RPMI8226 (cell line): ENCODE data around the gene PREB.
A peak's percentile ranks its signal among the peaks of the same experiment; 100 is the strongest.
"Not testable (repeated sequence)": the region's sequence is repeated elsewhere in the genome, so short reads cannot be mapped to it uniquely, and the experiment has no call there.

Experiments
- DNase-seq: peaks from one replicate; pipeline ENCODE4 v3.0.0-alpha.2; 2015

PREB gene, protein sequence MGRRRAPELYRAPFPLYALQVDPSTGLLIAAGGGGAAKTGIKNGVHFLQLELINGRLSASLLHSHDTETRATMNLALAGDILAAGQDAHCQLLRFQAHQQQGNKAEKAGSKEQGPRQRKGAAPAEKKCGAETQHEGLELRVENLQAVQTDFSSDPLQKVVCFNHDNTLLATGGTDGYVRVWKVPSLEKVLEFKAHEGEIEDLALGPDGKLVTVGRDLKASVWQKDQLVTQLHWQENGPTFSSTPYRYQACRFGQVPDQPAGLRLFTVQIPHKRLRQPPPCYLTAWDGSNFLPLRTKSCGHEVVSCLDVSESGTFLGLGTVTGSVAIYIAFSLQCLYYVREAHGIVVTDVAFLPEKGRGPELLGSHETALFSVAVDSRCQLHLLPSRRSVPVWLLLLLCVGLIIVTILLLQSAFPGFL

DNA sequence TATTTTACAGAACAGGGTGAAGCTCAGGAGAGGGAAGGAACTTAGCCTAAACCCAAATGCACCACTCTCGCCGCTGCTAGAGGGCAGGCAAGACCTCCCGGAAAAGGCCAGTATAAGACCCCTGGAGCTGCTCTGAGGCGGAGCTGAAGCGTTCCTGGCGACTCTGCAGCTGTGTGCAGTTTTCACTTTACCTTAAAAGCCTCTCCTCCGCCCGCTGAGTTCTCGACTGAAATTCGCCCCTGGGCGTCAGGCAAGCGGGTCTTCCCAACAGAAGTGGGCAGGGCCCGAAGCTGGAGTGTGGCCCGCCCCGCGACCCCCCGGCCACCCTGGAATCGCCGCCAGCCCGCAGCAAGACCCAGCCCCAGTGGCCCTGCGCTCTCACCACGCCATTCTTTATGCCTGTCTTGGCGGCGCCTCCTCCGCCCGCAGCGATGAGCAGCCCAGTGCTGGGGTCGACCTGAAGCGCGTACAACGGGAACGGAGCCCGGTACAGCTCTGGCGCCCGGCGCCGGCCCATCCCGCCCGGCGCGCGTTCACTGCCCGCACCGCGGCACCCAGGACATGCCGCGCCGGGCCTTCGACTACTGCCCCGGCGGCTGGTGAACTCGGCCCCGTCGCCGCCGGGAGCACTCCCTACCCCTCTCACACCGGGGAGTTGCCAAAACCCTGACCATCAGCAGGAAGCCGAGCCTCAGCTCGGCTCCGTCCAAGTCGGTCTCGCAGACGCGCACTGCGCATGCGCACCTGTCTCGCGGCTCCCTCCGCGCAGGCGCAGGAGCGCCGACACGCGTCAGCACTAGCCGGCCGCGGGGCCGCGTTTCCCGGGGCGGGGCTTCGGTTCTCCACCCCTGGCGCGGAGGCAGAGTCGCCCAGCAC is at the start of gene PREB:
PREB (minus strand) TSS at position 732 of the 876 bp plus-strand sequence; CDS start at position 517, 215 bp downstream.
- DNase-seq, result peak; percentile 99

DNA sequence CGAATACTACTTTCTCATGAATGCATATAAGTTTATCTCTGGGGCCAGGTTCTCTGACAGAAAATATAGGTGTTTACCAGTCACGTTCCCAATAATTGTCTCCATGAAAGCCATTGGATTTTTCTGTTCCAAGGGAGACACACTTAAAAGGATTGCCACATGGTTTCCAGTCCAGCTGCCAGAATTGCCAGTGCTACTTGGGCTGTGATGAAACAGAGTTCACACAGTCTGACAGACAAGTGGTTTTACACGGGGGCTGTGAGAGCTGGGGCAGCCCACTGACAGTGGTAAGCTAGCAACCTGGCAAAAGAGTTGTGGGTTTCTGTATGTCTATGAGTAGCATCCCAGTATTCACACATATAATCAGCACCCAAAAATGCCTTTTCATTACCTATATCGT is 49.7 kb upstream of the PREB start:
- DNase-seq, result no peak

DNA sequence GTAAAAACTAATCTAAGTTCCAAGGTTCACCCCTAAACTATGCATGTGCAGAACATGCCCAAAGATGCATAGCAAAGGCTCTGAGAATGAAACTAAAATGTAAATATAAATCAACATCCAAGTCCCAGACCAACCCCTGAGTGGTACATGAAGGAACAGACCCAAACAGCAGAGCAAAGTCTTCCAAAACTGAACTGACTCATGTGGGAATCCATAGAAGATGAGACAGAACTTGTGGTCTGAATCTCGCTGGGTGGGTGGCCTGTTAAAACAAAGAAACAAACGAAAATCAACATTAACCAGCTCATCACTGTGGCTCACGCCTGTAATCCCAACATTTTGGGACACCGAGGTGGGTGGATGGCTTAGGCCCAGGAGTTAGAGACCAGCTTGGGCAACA is 47.9 kb upstream of the PREB start:
- DNase-seq, result no peak

DNA sequence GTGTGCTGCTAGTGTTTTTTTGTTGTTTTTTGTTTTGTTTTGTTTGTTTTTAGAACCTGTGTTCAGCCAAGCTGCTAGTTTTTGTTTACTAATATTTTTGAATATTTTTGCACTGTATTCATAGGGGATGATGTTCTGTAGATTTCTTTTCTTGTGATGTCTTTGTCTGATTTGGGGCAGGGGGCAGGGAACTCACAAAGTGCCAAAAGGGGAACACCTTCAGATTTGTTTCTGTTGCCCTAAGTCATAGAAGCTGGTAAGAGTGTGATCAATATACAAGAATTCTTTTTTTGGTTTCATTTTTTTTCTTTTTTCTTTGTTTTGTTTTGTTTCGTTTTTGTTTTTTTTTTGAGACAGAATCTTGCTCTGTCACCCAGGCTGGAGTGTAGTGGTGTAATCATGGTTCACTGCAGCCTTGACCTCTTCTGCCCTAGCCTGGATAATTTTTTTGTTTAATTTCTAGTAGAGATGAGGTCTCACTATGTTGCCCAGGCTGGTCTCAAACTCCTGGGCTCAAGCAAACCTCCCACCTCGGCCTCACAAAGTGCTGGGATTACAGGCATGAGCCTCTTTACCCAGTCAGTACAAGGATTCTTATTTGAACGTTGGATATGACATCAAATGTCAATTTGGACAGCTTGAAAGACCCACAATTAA is 45.0 kb upstream of the PREB start:
- DNase-seq, result no peak

DNA sequence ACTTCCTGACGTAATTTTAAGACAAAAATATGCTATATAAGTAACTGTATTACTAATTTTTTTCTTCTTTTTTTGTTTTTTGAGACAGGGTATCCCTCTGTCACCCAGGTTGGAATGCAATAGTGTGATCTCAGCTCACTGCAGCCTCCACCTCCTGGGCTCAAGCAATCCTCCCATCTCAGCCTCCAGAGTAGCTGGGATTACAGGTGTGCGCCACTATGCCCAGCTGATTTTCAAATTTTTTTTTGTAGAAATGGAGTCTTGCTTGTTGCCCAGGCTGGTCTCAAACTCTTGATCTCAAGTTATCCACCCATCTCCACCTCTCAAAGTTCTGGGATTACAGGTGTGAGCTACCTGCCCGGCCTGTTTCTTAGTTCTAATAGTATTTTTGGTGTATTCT is 44.0 kb upstream of the PREB start:
- DNase-seq, result no peak

DNA sequence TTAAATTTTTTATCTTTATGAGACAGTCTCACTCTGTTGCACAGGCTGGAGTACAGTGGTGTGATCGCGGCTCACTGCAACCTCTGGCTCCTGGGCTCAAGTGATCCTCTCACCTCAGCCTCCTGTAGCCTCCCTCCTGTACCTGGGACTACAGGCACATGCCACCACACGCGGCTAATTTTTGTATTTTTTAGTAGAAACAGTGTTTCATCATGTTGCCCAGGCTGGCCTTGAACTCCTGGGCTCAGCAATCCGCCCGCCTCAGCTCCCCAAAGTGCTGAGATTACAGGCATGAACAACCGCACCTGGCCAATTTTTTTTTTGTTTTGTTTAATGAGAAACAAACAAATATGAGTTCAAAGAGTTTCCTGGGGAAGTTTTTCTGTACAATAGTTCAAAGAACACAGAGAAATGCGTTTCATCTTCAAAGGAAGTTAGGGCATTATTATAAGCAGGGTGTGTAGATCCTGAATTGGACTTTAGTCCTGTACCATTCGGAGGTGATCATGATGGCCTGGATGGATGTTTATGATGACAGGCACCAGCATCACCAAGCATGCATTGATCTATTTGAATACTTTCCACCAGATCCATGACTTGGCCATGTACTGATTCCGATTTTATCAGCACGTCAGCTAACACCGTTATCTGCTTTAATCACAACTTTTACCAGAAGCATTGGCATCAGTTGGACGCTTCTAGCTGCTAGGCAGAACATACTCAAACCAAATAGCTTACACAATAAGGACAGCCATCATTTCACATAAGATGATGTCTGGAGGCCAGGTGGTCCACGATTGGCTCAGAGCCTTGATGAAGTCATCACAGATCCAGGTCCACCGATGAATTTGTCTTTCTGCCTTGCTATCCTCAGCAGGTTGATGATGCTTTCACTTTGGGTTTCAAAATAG is 43.3 kb upstream of the PREB start:
- DNase-seq, result no peak

DNA sequence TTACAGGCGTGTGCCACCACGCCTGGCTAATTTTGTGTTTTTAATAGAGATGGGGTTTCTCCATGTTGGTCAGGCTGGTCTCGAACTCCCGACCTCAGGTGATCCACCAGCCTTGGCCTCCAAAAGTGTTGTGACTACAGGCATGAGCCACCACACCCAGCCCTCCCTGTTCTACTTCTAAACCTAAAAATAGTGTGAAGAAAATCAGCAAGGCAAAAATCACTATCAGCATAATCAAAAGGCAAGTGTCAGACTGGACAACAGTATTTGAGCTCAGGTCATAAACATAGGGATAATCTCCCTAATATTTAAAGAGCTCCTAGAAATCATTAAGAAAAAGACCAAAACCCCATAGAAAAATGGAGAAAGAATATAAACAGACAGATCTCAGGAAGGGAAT is 41.3 kb upstream of the PREB start:
- DNase-seq, result not testable (repeated sequence)

DNA sequence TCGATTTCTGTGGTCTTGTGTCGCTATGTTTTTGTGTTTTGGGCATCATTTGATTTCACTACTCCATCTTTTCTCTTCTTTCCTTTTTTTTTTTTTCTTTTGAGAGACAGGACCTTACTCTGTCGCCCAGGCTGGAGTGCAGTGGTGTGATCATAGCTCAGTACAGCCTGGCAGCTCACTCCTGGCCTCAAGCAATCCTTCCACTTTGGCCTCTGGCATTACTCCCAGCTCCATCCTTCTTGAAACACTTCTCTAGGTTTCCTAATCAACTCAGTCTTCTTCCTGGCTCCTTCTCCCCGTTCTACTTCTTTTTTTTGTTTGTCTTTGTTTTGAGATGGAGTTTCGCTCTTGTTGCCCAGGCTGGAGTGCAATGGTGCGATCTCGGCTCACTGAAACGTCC is 40.9 kb upstream of the PREB start:
- DNase-seq, result no peak

DNA sequence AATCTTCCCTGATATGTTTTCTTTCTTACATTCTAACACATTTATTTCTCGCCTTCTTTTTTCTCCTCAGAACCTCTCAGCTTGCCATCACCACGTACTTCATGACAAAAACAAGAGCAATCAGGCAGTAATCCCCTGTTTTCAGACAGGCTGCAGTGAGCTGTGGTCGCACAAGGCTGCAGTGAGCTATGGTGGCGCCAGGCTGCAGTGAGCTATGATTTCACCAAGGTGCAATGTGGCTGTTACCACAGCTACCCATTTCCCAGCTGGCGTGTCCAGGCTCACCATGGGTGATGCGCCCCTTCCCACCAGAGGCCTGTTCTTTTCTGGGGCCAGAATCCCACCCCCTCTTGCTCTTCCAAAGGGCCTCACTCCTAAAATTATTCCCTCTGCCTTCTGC is 40.2 kb upstream of the PREB start:
- no peak for DNase-seq

DNA sequence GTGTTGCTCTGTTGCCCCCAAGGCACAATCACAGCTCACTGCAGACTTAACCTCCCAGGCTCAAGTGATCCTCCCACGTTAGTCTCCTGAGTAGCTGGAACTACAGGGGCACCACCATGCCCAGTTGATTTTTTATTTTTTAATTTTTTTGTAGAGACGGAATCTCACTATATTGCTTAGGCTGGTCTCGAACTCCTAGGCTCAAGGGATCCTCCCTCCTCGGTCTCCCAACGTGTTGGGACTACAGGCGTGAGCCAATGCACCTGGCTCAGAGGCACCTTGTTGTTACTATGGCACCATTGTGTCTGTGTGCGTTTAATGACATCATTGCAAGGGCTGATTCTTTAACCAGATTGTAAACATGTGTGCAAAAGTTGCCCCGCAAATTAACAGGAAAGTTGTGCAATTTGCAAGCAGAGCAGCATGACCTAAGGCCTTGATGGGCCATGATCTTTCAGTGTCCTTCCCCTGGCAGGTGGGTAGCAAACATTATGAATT is 37.0 kb upstream of the PREB start:
- no peak for DNase-seq

DNA sequence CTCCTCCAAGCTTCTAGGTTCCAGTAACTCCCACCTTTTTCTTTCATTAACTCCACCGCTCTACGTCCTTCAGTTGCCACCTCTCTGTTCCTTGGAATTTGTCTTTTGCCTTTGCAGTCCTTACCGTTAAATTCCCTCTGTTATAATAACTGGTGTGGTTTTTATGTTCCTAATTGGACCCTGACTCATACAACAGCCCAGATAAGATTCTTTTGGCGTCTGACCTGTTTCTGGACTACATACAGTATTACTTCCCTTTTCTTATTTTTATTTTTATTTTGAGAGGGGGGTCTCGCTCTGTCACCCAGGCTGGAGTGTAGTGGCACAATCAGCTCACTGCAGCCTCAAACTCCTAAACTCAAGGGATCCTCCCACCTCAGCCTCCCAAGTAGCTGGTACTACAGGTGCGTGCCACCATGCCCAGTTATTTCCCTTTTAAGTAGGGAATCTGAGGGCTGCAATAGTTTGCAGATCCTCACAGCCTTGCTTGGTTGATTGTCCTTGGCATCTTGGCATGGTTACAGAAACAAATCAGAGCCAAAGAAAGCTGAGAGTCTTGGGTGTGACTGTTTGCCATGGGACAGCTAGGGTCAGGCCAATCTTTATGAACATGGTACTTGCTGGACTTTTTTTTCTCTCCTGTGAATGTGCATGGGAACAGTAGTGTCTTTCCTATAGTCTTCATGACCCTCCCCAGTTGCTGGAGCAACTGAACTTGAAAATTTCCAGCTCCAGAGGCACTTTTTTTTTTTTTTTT is 36.3 kb upstream of the PREB start:
- DNase-seq, result no peak

DNA sequence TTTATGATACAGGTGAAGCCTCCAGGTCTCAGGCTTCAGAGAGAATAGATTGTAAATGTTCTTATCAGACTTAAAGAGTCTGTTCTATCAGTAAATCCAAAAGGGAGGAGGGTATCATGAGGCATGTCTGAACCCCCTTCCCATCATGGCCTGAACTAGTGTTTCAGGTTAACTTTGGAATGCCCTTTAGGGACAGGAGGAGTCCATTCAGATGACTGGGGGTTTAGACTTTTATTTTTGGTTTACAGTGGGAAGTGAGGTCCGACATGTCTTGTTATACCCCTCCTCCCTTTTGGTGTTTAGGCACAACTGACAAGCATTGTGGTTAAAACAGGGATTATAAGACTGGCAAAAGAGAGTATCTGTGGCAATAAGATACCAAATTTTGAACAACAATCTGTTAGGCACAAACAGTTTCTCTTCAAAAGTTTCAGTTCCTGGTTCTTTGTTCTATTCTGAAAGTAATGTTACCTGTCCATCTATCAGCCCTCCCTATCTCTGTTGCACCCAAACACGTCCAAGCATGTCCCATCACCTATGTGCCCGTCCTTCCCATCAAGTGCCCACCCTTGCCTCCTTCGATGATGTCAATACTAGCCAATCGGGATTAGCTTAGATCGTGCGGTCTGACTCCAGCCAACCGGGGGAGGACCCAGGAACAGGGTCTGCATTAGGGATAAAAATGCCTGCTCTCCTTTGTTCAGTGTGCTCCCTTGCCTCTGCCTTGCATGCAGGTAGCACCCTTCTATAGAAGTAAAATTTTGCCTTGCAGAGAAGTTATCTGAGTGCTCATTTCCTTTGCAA is 30.7 kb upstream of the PREB start:
- peak; percentile 70 for DNase-seq

DNA sequence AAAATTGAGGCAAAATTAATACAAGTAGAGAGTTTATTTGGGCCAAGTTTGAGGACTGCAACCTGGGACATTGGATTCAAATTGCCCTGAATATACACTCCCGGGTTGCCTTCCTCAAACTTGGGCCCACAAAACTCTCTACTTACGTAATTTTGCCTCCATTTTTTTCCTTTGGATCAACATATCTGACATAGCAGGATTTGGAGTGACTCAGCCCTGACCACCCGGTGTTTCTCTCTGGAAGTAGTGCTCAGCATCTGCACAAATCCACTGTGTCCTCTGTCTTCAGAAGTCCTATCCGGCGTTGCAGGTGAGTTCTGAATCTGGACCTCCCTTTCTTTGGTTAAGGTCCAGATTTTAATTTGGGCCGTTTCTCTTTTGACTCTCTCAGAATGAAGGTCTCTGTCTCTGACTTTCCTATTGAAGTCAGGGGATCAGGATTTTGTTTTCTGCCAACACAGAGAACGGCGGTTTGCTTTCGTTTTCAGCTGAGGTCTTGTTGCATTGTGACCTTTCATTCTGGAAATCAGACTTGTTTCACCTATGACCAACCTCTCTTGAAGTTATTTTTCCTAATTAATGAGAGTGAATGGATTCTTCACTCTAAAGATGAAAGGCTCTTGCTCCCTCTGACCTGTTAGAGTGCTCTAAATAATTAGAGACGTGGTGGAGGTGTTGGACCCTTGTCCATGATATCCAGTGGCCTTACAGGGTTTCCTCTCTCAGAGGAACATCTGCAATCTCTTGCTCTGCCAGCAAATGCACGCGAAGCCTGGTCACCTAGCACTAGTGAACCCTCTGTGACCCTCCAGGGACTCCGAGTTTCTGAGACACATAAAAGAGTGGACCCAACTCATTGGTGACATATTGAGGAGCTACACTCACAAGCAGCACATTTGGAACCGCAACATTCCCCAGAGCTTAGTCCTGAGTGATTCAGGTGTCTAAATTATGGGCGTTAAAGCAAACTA is 28.0 kb upstream of the PREB start:
- peak; percentile 86 for DNase-seq

DNA sequence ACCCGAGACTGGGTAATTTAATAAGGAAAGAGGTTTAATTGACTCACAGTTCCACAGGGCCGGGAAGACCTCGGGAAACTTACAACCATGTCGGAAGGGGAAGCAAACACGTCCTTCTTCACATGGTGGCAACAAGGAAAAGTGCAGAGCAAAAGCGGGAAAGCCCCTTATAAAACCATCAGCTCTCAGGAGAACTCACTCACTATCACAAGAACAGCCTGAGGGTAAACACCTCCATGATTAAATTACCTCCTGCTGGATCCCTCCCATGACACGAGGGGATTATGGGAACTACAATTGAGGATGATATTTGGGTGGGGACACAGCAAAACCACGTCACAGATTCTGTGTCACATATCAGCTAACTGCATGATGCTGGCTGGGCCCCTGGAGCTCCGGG is 25.8 kb upstream of the PREB start:
- no peak for DNase-seq

DNA sequence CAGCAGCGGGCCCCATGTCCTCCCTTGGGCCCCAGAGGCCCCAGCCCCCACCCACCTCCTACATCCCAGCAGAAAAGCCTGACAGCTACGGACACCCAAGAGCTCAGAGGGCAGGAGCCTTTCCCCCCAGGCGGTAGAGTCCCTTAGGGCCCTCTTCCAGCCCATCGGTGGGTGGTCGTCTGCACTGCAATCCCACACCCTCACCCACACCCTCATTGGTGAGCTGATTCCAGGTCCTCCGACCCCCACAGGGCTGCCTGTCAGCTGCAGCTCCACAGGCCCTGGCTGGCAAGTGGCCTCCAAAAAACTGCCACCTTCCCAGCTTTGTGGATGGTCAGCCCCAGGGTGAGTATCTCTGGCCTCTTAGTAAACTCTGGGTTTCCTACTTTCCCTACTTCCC is 24.8 kb upstream of the PREB start:
- DNase-seq, result no peak

DNA sequence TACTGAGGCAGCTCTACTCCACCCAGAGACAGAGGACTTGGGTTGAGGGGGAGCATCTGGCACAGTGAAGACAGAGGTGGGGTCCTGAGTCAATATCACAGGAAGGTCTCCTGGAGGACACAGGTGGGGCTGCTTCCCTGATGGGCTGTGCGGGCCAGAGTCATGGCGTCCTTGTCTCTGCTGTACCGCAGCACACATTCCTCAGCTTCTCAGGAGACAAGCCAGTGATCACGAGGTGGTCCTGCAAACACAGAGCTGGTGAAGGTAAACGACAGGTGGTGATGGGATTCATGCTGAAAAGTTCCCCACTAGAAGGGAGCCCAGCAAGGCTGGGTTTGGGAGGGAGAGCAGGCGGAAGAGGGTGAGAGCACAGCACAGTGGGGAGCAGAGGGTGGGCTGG is 24.0 kb upstream of the PREB start:
- DNase-seq, result no peak

DNA sequence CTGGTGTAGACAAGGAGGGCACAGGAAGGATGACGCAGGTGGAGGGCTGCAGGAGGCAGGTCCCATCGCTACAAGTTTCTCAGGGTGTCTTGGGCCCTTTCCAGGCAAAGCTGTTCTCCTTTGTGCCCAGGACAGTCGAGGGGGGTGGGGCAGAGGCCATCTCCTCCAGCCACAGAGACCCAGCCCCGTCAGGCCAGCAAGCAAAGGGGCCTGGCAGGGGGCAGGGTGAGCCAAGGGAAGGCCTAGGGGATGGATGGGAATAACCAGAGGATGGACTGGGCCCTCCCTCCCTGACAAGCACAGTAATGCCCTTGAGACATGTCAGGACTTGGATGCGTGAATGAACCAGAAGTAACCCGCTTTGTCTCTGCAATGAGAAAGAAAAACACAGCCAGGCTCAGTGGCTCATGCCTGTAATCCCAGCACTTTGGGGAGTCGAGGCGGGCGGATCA is 20.7 kb upstream of the PREB start:
- no peak for DNase-seq

DNA sequence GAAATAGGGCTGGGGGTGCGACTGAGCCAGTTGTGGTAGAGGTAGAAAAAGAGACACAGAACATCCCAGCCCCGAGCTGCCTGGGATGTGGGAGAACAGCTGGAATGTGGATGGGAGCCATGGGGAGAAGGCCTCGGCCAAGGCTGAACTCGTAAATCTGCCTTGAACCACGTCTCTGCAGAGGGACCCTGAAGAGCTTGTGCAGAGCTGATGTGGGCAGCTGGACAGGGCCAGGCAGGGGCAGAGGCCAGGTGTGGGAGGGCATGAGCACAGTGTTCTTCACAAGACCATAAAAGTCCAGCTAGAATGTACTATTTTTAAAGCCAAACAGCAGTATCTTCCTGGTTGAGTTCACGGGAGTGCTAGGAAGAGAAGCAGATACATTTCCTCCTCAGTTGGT is 20.1 kb upstream of the PREB start:
- no peak for DNase-seq

DNA sequence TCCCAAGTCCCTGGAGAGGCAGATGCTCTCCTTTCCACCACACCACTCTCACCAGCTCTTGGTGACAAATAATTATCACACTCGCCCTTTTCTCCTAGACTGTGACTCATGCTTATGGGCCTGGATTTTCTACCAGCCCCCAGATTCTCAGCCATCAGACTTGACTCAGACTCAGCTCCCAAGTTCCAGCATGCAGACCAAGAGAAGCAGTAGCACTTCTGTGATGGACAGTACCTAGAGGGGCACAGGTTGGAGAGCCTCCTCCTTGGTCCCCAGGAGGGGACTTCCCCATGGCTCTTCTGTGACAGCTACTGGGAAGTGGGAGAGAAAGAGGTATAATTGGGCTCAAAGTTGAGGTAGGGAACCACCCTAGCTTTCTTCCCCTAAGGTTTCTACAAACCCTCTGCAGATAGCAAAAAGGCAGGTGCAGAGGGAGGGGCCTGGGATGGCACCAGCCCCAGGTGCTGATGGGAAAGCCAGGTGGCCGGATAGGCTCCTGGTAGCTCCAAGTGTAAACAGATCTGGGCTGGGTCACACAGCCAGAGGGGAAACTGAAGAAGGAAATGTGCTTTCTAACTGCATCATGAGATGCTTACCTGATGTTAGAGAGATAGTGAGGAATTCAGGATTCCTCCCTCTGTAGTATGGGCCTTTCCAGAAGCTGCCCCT is 18.5 kb upstream of the PREB start:
- DNase-seq, result peak; percentile 95
